Cardiac muscle cell (in vitro differentiated cells and primary cell): ENCODE data around the gene SYT7. TPM values are rescaled to one million over a fixed set of nuclear protein-coding genes. Genes with fewer than 3 reads are reported as not detected.
A peak's percentile ranks its signal among the peaks of the same experiment; 100 is the strongest.
"Not testable (repeated sequence)": the region's sequence is repeated elsewhere in the genome, so short reads cannot be mapped to it uniquely, and the experiment has no call there.

Experiments
- DNase-seq, 2 donors: peaks; one replicate each; pipeline versions ENCODE4 v3.0.0 to v3.0.0-alpha.2; 2010 to 2017; ENCODE audit warnings: low read depth in 1 of 2, low spot score in 1 of 2
- H3K27ac ChIP-seq: fragments of 200-600 bp; sonication (generic); 2 replicates; pipeline ENCODE4 v1.5.1; 2016
- H3K27me3 ChIP-seq: fragments of 200-600 bp; sonication (generic); 2 replicates; pipeline ENCODE4 v1.6.0; 2016; ENCODE audit warnings: control low read depth
- H3K36me3 ChIP-seq: fragments of 200-600 bp; sonication (generic); 2 replicates; pipeline ENCODE4 v1.5.1; 2016; ENCODE audit warnings: control low read depth
- H3K4me1 ChIP-seq: fragments of 200-600 bp; sonication (generic); 2 replicates; pipeline ENCODE4 v1.8.1; 2017; ENCODE audit warnings: low read depth, mild to moderate bottlenecking, mixed run types
- H3K4me3 ChIP-seq: fragments of 200-600 bp; sonication (generic); 2 replicates; pipeline ENCODE4 v1.5.1; 2016; ENCODE audit warnings: mild to moderate bottlenecking
- H3K9me3 ChIP-seq: fragments of 200-600 bp; sonication (generic); 2 replicates; pipeline ENCODE4 v1.5.1; 2017; ENCODE audit warnings: low read depth, mild to moderate bottlenecking, control low read depth
- CTCF ChIP-seq: IDR thresholded peaks from 2 replicates; pipeline ENCODE4 v1.5.1; 2012; ENCODE audit warnings: low read depth, mild to moderate bottlenecking, low read length
- polyA plus RNA-seq: library from polyadenylated mRNA; unstranded; fragments of >200 nt; fragmentation: Nextera tagmentation; extraction: Ambion mirVana; gene quantifications from 2 replicates; pipeline ENCODE4 v1.2.1, GENCODE V29; 2016
- total RNA-seq: library from RNA; depleted of rRNA; stranded (reverse); fragments of >200 nt; gene quantifications from 2 replicates; pipeline ENCODE4 v1.2.3, GENCODE V29; 2016

Gene SYT7
- total and polyA plus RNA-seq, 2 experiments from 2014 or later, result 6.3 to 12.1 TPM

DNA sequence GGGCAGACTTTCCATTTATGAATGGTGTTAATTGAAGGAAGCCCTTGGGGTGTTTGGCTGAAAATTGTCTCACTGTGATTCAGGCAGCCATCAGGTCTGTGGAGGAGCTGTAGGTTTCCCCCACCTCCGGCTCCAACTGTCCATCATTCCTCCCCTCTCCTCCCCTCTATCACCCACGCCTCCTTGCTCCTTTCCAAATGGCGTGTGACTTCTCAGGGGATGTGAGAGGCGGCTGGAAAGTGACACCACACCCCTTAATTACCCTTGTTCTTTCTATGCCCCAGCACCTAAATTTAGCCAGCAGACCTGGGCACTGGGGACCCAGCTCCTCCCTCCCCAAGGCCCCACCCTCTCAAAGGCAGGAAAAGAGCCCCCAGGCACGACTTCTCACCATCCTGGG is 38.1 kb upstream of the SYT7 start:
- no peak overlapping the region for H3K27ac ChIP-seq
- DNase-seq, result no peak
- no peak overlapping the region for H3K4me3 ChIP-seq
- no peaks in the 10 kb centered on the region for H3K27me3 ChIP-seq
- no peaks in the 10 kb centered on the region for H3K36me3 ChIP-seq
- H3K4me1 ChIP-seq, result peaks cover 3% of the 10 kb centered on the region
- H3K9me3 ChIP-seq, result no peaks in the 10 kb centered on the region
- no peak for TF ChIP-seq CTCF

- TF ChIP-seq CTCF, result peak; percentile 8
- no peak overlapping the region for H3K4me3 ChIP-seq
- no peaks in the 10 kb centered on the region for H3K27me3 ChIP-seq
- no peak overlapping the region for H3K27ac ChIP-seq
- no peak for DNase-seq
- peaks cover 3% of the 10 kb centered on the region for H3K4me1 ChIP-seq
- no peaks in the 10 kb centered on the region for H3K36me3 ChIP-seq
- H3K9me3 ChIP-seq, result no peaks in the 10 kb centered on the region
Measured at GRCh38 chr11:61617515-61617914, 36.6 kb upstream of the SYT7 start.

DNA sequence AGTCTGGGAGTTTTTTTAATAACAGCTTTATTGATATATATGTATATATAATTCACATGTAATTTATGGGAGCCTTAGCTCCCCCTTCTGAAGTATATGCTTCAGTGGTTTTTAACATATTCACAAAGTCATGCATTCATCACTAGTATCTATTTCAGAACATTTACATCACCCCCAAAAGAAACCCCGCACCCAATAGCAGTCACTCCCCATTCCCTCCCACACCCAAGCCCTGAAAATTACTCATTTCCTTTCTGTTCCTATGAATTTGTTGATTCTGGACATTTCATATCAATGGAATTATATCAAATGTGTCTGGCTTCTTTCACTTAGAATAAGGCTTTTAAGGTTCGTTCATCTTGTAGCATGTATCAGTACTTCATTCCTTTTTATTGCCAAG is 35.6 kb upstream of the SYT7 start:
- TF ChIP-seq CTCF, result no peak

DNA sequence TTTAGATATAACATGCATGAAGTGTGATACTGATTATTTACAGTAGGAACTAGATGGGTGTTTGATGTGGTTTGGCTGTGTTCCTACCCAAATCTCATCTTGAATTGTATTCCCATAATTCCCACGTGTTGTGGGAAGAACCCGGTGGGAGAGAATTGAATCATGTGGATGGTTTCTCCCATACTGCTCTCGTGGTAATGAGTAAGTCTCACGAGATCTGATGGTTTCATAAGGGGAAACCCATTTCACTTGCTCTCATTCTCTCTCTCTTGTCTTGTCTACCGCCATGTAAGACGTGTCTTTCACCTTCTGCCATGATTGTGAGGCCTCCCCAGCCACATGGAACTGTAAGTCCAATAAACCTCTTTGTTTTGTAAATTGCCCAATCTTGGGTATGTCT is 33.9 kb upstream of the SYT7 start:
- DNase-seq, result peak in 1 of 2 donors; percentile 43
- H3K9me3 ChIP-seq, H3K36me3 ChIP-seq, H3K27me3 ChIP-seq, H3K27ac ChIP-seq, H3K4me3 ChIP-seq, H3K4me1 ChIP-seq: not testable (repeated sequence)

More for the DNA sequence above, 35.6 kb upstream of the SYT7 start:
- Histone ChIP-seq H3K27me3 (no peaks in the 10 kb centered on the region), H3K27ac (no peak overlapping the region), H3K36me3 (no peaks in the 10 kb centered on the region), H3K9me3 (no peaks in the 10 kb centered on the region), H3K4me3 (no peak overlapping the region), H3K4me1 (peaks cover 3% of the 10 kb centered on the region)
- DNase-seq, result peak in 1 of 2 donors; percentile 47

DNA sequence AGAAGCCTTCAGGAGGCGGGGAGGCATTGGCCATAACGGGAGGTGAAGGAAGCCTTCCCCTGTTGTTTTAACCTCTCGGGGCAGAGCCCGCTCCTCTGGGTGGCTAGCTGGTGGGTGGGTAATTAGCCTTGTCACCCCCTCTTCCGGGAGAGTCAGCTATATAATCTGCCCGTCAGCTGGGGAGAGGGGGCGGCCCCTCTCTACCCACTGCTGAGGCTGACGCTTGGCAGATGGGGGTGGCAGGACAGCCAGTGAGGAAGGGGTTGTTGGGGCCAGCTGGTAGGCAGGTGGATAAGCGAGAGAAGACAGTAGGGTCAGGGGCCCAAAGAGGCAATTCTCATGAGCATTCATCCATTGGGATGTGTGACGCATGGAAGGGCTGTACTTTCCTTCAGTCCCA is 33.0 kb upstream of the SYT7 start:
- H3K4me3 ChIP-seq, result no peak overlapping the region

DNA sequence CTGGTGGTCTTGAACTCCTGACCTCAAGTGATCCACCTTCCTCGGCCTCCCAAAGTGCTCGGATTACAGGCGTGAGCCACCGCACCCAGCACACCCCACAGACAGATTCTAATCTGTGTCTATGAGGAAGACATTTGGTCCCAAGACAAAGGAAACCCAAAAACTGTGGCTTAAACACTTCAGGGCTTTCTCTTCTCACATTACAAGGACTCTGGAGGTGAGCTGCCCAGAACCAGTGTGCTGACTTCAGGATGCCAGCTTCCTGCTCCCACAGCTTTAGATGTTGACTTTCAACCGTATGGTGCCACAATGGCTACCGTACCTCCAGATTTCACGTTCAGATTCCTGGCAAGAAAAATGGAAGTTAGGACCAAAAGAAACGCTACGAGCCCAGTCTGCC is 32.2 kb upstream of the SYT7 start:
- no peaks in the 10 kb centered on the region for H3K9me3 ChIP-seq
- no peak for TF ChIP-seq CTCF
- no peak for DNase-seq
- no peak overlapping the region for H3K4me3 ChIP-seq
- H3K4me1 ChIP-seq, result no peaks in the 10 kb centered on the region
- H3K36me3 ChIP-seq, result no peaks in the 10 kb centered on the region
- H3K27ac ChIP-seq, result no peak overlapping the region
- no peaks in the 10 kb centered on the region for H3K27me3 ChIP-seq

More for the DNA sequence above, 33.0 kb upstream of the SYT7 start:
- DNase-seq, result no peak
- Histone ChIP-seq H3K4me1 (no peaks in the 10 kb centered on the region), H3K27ac (no peak overlapping the region), H3K36me3 (no peaks in the 10 kb centered on the region), H3K27me3 (no peaks in the 10 kb centered on the region), H3K9me3 (no peaks in the 10 kb centered on the region)
- TF ChIP-seq CTCF, result no peak
